CD4-positive, alpha-beta T cell (primary cell): ENCODE results near the gene EML4. TPM values are rescaled to one million over a fixed set of nuclear protein-coding genes. Genes with fewer than 3 reads are reported as not detected.

ENCODE experiments used
- ATAC-seq: fragments of 200-7000 bp; cut with Tn5 transposase; one replicate; pipeline ENCODE4 v1.10.0; 2022; ENCODE audit warnings: mild to moderate bottlenecking; ENCODE audit not compliant: poor library complexity
- CTCF ChIA-PET: fragments of 350-600 bp; sonication (Branson Sonifier 250); formaldehyde crosslinking; loops from one replicate; lab custom pipeline; 2021; ENCODE audit warnings: antibody characterized with exemption, inconsistent platforms; lab: Charles Lee
- POLR2A ChIA-PET: fragments of 350-600 bp; sonication (Branson Sonifier 250); formaldehyde crosslinking; loops from one replicate; lab custom pipeline; 2021; ENCODE audit warnings: antibody characterized with exemption, inconsistent platforms; lab: Charles Lee
- DNase-seq, 14 experiments: peaks; one replicate each; pipeline ENCODE4 v3.0.0-alpha.2; 2013 to 2020; ENCODE audit warnings: mixed read lengths in 2 of 14
- H3K27ac ChIP-seq, 2 donors: one replicate each; pipeline versions ENCODE4 v1.5.1 to v1.7.0; 2013; ENCODE audit warnings: low read length in 2 of 2, low read depth in 1 of 2, mild to moderate bottlenecking in 1 of 2
- H3K27me3 ChIP-seq, 2 experiments: 1 replicate in 1 of 2; 2 replicates in 1 of 2; pipeline versions ENCODE4 v1.6.1 to v1.7.0; 2013; ENCODE audit warnings: low read length in 2 of 2, control low read depth in 1 of 2, mild to moderate bottlenecking in 1 of 2, moderate library complexity in 1 of 2; ENCODE audit not compliant: insufficient read depth in 2 of 2, control insufficient read depth in 1 of 2
- H3K36me3 ChIP-seq: one replicate; pipeline ENCODE4 v1.6.1; 2013; ENCODE audit warnings: low read length, control low read depth; ENCODE audit not compliant: insufficient read depth
- H3K4me1 ChIP-seq: one replicate; pipeline ENCODE4 v1.6.1; 2013; ENCODE audit warnings: low read length, control low read depth; ENCODE audit not compliant: insufficient read depth
- H3K4me3 ChIP-seq: one replicate; pipeline ENCODE4 v1.5.1; 2013; ENCODE audit warnings: mild to moderate bottlenecking, low read length, moderate library complexity
- H3K9me3 ChIP-seq, 2 experiments: 1 replicate in 1 of 2; 2 replicates in 1 of 2; pipeline versions ENCODE4 v1.6.1 to v1.7.0; 2013; ENCODE audit warnings: low read length in 2 of 2, mild to moderate bottlenecking in 2 of 2, control low read depth in 1 of 2, moderate library complexity in 1 of 2; ENCODE audit not compliant: control insufficient read depth in 1 of 2, insufficient read depth in 1 of 2
- H3K27ac Mint-ChIP-seq: one replicate; pipeline ENCODE4 v1.8.0; 2020; ENCODE audit warnings: mixed read lengths
- H3K27me3 Mint-ChIP-seq: one replicate; pipeline ENCODE4 v1.8.0; 2021; ENCODE audit warnings: mixed read lengths
- H3K36me3 Mint-ChIP-seq: one replicate; pipeline ENCODE4 v1.8.0; 2021; ENCODE audit warnings: low read depth, mixed read lengths
- H3K4me1 Mint-ChIP-seq: one replicate; pipeline ENCODE4 v1.8.0; 2021; ENCODE audit warnings: low read depth, mixed read lengths
- H3K4me3 Mint-ChIP-seq: one replicate; pipeline ENCODE4 v1.8.0; 2020; ENCODE audit warnings: mild to moderate bottlenecking, mixed read lengths
- H3K9me3 Mint-ChIP-seq: one replicate; pipeline ENCODE4 v1.8.0; 2020; ENCODE audit warnings: mixed read lengths
- intact Hi-C, 2 experiments: fragments of 100-400 bp; cut with DNase I in 1 of 2; cut with micrococcal nuclease in 1 of 2; formaldehyde crosslinking; loops; one replicate each; pipeline versions ENCODE4 v1.15.1 to v1.9.0; 2023 to 2025; cut with DNase I, micrococcal nuclease
- total RNA-seq, 174 experiments: library from RNA in 2 of 174; stranded (reverse) in 2 of 174; gene quantifications; one replicate each; pipeline ENCODE4 v1.2.3 and lab custom pipeline; 2021 to 2026
- TF ChIP-seq, protein P1 (sequence below): fragments of 200-600 bp; IDR thresholded peaks from one replicate; pipeline ENCODE4 v1.8.0; 2022; ENCODE audit warnings: antibody characterized with exemption, mild to moderate bottlenecking

Gene EML4
- total RNA-seq, 2 experiments from 2014 or later = 219 to 228 TPM

DNA sequence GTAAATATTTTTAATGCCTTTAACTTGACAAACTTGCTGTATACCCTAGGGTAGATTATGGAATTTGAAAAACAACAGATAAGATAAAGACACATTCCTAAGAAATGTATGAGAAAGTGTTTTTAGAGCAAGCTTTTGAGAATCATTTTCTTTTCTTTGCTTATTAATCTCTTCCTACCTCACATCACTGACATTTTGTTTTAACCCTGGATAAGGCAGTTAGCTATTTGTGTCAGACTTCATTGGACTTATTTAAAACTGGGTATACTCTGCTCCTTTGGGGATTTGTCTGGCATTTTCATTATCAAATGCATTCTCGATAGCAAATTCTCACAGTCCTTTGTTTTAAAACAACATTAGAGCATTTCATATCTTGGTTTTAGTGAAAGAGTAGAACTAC, 17.2 kb downstream of the EML4 start:
- Histone ChIP-seq H3K27ac (no peak overlapping the region), H3K4me3 (no peak overlapping the region), H3K9me3 (no peaks in the 10 kb centered on the region), H3K4me1 (peaks cover 40% of the 10 kb centered on the region), H3K27me3 (no peaks in the 10 kb centered on the region), H3K36me3 (peaks cover 20% of the 10 kb centered on the region)
- CTCF ChIA-PET = interaction anchor here (0.8 to 1.4 kb wide), 2 partner anchors 15 to 51 kb away, joined by 3 read pairs; no protein-coding TSS in a partner anchor
- intact Hi-C loops = no loop called here
- Mint-ChIP-seq H3K4me3 (no peak overlapping the region), H3K4me1 (peaks cover 87% of the 10 kb centered on the region), H3K27me3 (no peaks in the 10 kb centered on the region), H3K27ac (peak overlapping the region; percentile 24), H3K9me3 (no peaks in the 10 kb centered on the region), H3K36me3 (peaks cover 40% of the 10 kb centered on the region)
- DNase-seq (no peak), ATAC-seq (no peak)
- TF ChIP-seq, protein P1, sequence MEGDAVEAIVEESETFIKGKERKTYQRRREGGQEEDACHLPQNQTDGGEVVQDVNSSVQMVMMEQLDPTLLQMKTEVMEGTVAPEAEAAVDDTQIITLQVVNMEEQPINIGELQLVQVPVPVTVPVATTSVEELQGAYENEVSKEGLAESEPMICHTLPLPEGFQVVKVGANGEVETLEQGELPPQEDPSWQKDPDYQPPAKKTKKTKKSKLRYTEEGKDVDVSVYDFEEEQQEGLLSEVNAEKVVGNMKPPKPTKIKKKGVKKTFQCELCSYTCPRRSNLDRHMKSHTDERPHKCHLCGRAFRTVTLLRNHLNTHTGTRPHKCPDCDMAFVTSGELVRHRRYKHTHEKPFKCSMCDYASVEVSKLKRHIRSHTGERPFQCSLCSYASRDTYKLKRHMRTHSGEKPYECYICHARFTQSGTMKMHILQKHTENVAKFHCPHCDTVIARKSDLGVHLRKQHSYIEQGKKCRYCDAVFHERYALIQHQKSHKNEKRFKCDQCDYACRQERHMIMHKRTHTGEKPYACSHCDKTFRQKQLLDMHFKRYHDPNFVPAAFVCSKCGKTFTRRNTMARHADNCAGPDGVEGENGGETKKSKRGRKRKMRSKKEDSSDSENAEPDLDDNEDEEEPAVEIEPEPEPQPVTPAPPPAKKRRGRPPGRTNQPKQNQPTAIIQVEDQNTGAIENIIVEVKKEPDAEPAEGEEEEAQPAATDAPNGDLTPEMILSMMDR = no peak
- POLR2A ChIA-PET = interaction anchor here (1.4 to 1.6 kb wide), 3 partner anchors 13 to 81 kb away, joined by 4 to 6 read pairs (median 5); no protein-coding TSS in a partner anchor

DNA sequence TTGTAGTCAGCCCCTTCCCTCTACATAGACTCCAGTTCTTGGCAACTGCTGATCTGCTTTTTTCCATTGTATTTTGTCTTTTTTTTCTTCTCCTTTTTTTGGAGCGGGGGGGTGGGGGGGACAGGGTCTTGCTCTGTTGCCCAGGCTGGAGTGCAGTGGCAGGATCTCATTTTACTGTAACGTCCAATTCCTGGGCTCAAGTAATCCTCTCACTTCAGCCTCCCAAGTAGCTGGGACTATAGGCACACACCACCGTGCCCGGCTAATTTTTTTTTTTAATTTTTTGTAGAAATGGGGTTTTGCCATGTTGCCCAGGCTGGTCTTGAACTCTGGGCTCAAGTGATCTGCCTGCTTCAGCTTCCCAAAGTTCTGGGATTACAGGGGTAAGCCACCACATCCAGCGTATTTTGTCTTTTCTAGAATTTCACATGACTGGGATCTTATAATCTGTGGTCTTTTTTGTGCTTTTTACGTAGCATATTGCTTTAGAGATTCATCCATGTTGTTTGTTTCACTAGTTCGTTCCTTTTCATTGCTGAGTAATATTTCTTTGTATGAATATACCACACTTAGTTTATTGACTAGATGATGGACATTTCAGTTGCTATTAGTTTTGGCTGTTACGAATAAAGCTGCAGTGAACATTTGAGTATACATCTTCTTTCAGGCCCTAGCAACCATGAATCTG, 17.9 kb downstream of the EML4 start:
- ATAC-seq (no peak), DNase-seq (no peak)
- H3K9me3 ChIP-seq = no peaks in the 10 kb centered on the region
- peaks cover 34% of the 10 kb centered on the region for H3K36me3 Mint-ChIP-seq
- H3K4me1 ChIP-seq = peaks cover 38% of the 10 kb centered on the region
- H3K4me3 Mint-ChIP-seq = peak overlapping the region; percentile 15
- ChIA-PET POLR2A (interaction anchor here (0.7 to 1.6 kb wide), 3 partner anchors 14 to 80 kb away, joined by 3 to 5 read pairs (median 4); no protein-coding TSS in a partner anchor), CTCF (interaction anchor here (0.8 to 1.4 kb wide), 2 partner anchors 16 to 51 kb away, joined by 3 read pairs; no protein-coding TSS in a partner anchor)
- peaks cover 86% of the 10 kb centered on the region for H3K4me1 Mint-ChIP-seq
- intact Hi-C loops = no loop called here
- no peak overlapping the region for H3K4me3 ChIP-seq
- no peak overlapping the region for H3K27ac ChIP-seq
- H3K27ac Mint-ChIP-seq = peak overlapping the region; percentile 13
- peaks cover 16% of the 10 kb centered on the region for H3K36me3 ChIP-seq
- no peaks in the 10 kb centered on the region for H3K27me3 Mint-ChIP-seq
- TF ChIP-seq, protein P1 = no peak
- no peaks in the 10 kb centered on the region for H3K27me3 ChIP-seq
- no peaks in the 10 kb centered on the region for H3K9me3 Mint-ChIP-seq

DNA sequence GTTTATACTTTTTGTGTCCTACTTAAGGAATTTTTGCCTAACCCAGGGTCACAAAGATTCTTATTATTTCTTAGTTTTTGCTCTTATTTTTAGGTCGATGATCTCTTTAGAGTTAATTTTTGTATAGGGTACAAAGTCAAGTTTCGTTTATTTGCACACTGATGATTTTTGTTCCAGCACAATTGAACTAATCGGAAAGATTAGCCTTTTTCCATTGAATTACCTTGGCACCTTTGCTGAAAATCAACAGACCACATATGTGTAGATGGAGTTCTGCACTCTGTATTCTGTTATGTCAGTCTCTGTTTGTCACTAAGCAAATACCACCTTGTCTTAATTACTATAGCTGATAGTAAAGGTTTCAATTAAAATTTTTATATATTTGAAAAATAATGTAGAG, 18.7 kb downstream of the EML4 start:
- Histone ChIP-seq H3K27ac (no peak overlapping the region), H3K36me3 (peaks cover 11% of the 10 kb centered on the region), H3K27me3 (no peaks in the 10 kb centered on the region), H3K4me1 (peaks cover 39% of the 10 kb centered on the region), H3K9me3 (no peaks in the 10 kb centered on the region), H3K4me3 (no peak overlapping the region)
- peak overlapping the region; percentile 13 for H3K27ac Mint-ChIP-seq
- no peak for DNase-seq
- intact Hi-C loops = no loop called here
- no peaks in the 10 kb centered on the region for H3K9me3 Mint-ChIP-seq
- CTCF ChIA-PET = no interaction called here
- no peaks in the 10 kb centered on the region for H3K27me3 Mint-ChIP-seq
- peaks cover 86% of the 10 kb centered on the region for H3K4me1 Mint-ChIP-seq
- no peak overlapping the region for H3K4me3 Mint-ChIP-seq
- POLR2A ChIA-PET = interaction anchor here (0.9 kb wide), 1 partner anchor 86 kb away, joined by 3 read pairs; no protein-coding TSS in a partner anchor
- TF ChIP-seq, protein P1 = no peak
- peaks cover 26% of the 10 kb centered on the region for H3K36me3 Mint-ChIP-seq
- ATAC-seq = no peak
